DND-41 (cell line): ENCODE measurements around the gene RRAGB.
"Not testable (repeated sequence)": the region's sequence is repeated elsewhere in the genome, so short reads cannot be mapped to it uniquely, and the experiment has no call there.

Experiments used
- ATAC-seq: fragments of 200-7000 bp; cut with Tn5 transposase; 3 replicates; pipeline ENCODE4 v1.9.1; 2021; ENCODE audit warnings: low read depth; ENCODE audit not compliant: insufficient read depth
- DNase-seq: peaks from one replicate; pipeline ENCODE4 v3.0.0-alpha.2; 2020
- H2AFZ ChIP-seq: 2 replicates; pipeline ENCODE4 v1.6.0; 2012; ENCODE audit warnings: low read depth, low read length
- H3K27ac ChIP-seq: 2 replicates; pipeline ENCODE4 v1.5.1; 2012; ENCODE audit warnings: low read length, inconsistent platforms
- H3K27me3 ChIP-seq: fragments of 200-600 bp; sonication (generic); 2 replicates; pipeline ENCODE4 v1.6.0; 2012; ENCODE audit warnings: low read length, mild to moderate bottlenecking, inconsistent platforms; ENCODE audit not compliant: insufficient read depth, poor library complexity
- H3K36me3 ChIP-seq: 2 replicates; pipeline ENCODE4 v1.5.1; 2012; ENCODE audit warnings: low read length, inconsistent platforms; ENCODE audit not compliant: insufficient read depth
- H3K4me1 ChIP-seq: 2 replicates; pipeline ENCODE4 v1.5.1; 2012; ENCODE audit warnings: mild to moderate bottlenecking, low read length; ENCODE audit not compliant: insufficient read depth
- H3K4me2 ChIP-seq: 2 replicates; pipeline ENCODE4 v1.6.0; 2012; ENCODE audit warnings: mild to moderate bottlenecking, moderate library complexity, low read length, inconsistent platforms; ENCODE audit not compliant: insufficient read depth
- H3K4me3 ChIP-seq, 2 experiments: fragments of 200-600 bp in 1 of 2; shearing (Covaris generic) in 1 of 2; 2 replicates each; pipeline ENCODE4 v1.5.1; 2012 to 2016; ENCODE audit warnings: inconsistent platforms in 2 of 2, low read length in 2 of 2, mild to moderate bottlenecking in 2 of 2, low read depth in 1 of 2, moderate library complexity in 1 of 2
- H3K79me2 ChIP-seq: 2 replicates; pipeline ENCODE4 v1.6.0; 2012; ENCODE audit warnings: low read length, inconsistent platforms; ENCODE audit not compliant: insufficient read depth
- H3K9ac ChIP-seq: 2 replicates; pipeline ENCODE4 v1.6.0; 2012; ENCODE audit warnings: low read depth, mild to moderate bottlenecking, inconsistent platforms, low read length, moderate library complexity
- H3K9me3 ChIP-seq: 2 replicates; pipeline ENCODE4 v1.5.1; 2012; ENCODE audit warnings: low read length, moderate library complexity, mild to moderate bottlenecking, inconsistent platforms; ENCODE audit not compliant: insufficient read depth, severe bottlenecking
- H4K20me1 ChIP-seq: 2 replicates; pipeline ENCODE4 v1.6.0; 2012; ENCODE audit warnings: low read length; ENCODE audit not compliant: insufficient read depth
- CTCF ChIP-seq: IDR thresholded peaks from 2 replicates; pipeline ENCODE4 v1.5.1; 2012; ENCODE audit warnings: borderline replicate concordance, low read length, moderate library complexity, mild to moderate bottlenecking; ENCODE audit not compliant: poor library complexity, severe bottlenecking; ENCODE audit errors: extremely low read depth
- EZH2 ChIP-seq: IDR thresholded peaks from 3 replicates; pipeline ENCODE4 v1.6.1; 2012; ENCODE audit warnings: borderline replicate concordance, low read depth, mild to moderate bottlenecking, moderate library complexity, low read length, inconsistent platforms; ENCODE audit not compliant: severe bottlenecking

RRAGB gene

GRCh38 chrX:55758033-55758432 is 40.5 kb downstream of the RRAGB start:
- DNase-seq: no peak

GRCh38 chrX:55759478-55759877 is 41.9 kb downstream of the RRAGB start:
- ATAC-seq: no peak
- Histone ChIP-seq H3K27me3 (no peaks in the 10 kb centered on the region), H3K9me3 (no peaks in the 10 kb centered on the region), H3K4me2 (no peak overlapping the region), H4K20me1 (no peaks in the 10 kb centered on the region), H2AFZ (no peak overlapping the region), H3K36me3 (peaks cover 17% of the 10 kb centered on the region; the same call in 1 of the 2 replicates), H3K27ac (no peak overlapping the region), H3K4me3 (no peak overlapping the region), H3K79me2 (no peaks in the 10 kb centered on the region), H3K4me1 (no peaks in the 10 kb centered on the region), H3K9ac (no peak overlapping the region)
- no peak for TF ChIP-seq EZH2
- DNase-seq: no peak

More at GRCh38 chrX:55758033-55758432, 40.5 kb downstream of the RRAGB start:
- H3K4me1 ChIP-seq: no peaks in the 10 kb centered on the region
- ATAC-seq: no peak
- no peak overlapping the region for H3K9ac ChIP-seq
- H3K4me2 ChIP-seq: no peak overlapping the region
- H4K20me1 ChIP-seq: no peaks in the 10 kb centered on the region
- peaks cover 17% of the 10 kb centered on the region; the same call in 1 of the 2 replicates for H3K36me3 ChIP-seq
- no peaks in the 10 kb centered on the region for H3K27me3 ChIP-seq
- H3K9me3 ChIP-seq: no peaks in the 10 kb centered on the region
- no peaks in the 10 kb centered on the region for H3K79me2 ChIP-seq
- TF ChIP-seq EZH2 (no peak), CTCF (no peak)
- no peak overlapping the region for H3K27ac ChIP-seq
- no peak overlapping the region for H3K4me3 ChIP-seq
- H2AFZ ChIP-seq: no peak overlapping the region

- H4K20me1 ChIP-seq: no peaks in the 10 kb centered on the region
- TF ChIP-seq EZH2 (no peak), CTCF (no peak)
- no peaks in the 10 kb centered on the region for H3K4me1 ChIP-seq
- no peaks in the 10 kb centered on the region for H3K79me2 ChIP-seq
- DNase-seq (no peak), ATAC-seq (no peak)
- H3K4me3 ChIP-seq: no peak overlapping the region
- no peaks in the 10 kb centered on the region for H3K9me3 ChIP-seq
- H3K9ac ChIP-seq: no peak overlapping the region
- no peak overlapping the region for H2AFZ ChIP-seq
- no peak overlapping the region for H3K4me2 ChIP-seq
- no peaks in the 10 kb centered on the region; the same call in 1 of the 2 replicates for H3K36me3 ChIP-seq
- no peaks in the 10 kb centered on the region for H3K27me3 ChIP-seq
- no peak overlapping the region for H3K27ac ChIP-seq
These were observed 49.6 kb downstream of the RRAGB start for GRCh38 chrX:55767100-55767499.

- H2AFZ ChIP-seq, H3K79me2 ChIP-seq, H3K27ac ChIP-seq, ATAC-seq, H3K9ac ChIP-seq, H4K20me1 ChIP-seq, H3K4me3 ChIP-seq, H3K4me1 ChIP-seq, H3K4me2 ChIP-seq, H3K27me3 ChIP-seq, DNase-seq, H3K9me3 ChIP-seq, H3K36me3 ChIP-seq: not testable (repeated sequence)
These were observed 56.9 kb downstream of the RRAGB start for GRCh38 chrX:55774419-55774818.
